Peyer's patch (tissue), 4 donors: ENCODE results near the gene ELP4. TPM values are rescaled to one million over a fixed set of nuclear protein-coding genes. Genes with fewer than 3 reads are reported as not detected.

Experiments
- DNase-seq, 3 donors: peaks; one replicate each; pipeline ENCODE4 v3.0.0-alpha.2; 2017 to 2019
- H3K27ac ChIP-seq, 4 donors: fragments of 200-600 bp; sonication (generic); one replicate each; pipeline ENCODE4 v1.5.1; 2016 to 2019
- H3K27me3 ChIP-seq, 2 donors: fragments of 200-600 bp; sonication (generic); one replicate each; pipeline ENCODE4 v1.5.1; 2019
- H3K36me3 ChIP-seq, 3 donors: fragments of 200-600 bp; sonication (generic); one replicate each; pipeline ENCODE4 v1.5.1; 2016 to 2019
- H3K4me1 ChIP-seq, 4 donors: fragments of 200-600 bp; sonication (generic); one replicate each; pipeline ENCODE4 v1.5.1; 2016 to 2019
- H3K4me3 ChIP-seq, 4 donors: fragments of 200-600 bp; sonication (generic); 1 replicate in 3 of 4; 2 replicates in 1 of 4; pipeline ENCODE4 v1.5.1; 2016 to 2019; ENCODE audit warnings: mild to moderate bottlenecking in 1 of 4
- H3K9me3 ChIP-seq, 4 donors: fragments of 200-600 bp; sonication (generic); one replicate each; pipeline ENCODE4 v1.5.1; 2016 to 2019; ENCODE audit warnings: mild to moderate bottlenecking in 1 of 4
- CTCF ChIP-seq, 6 experiments: fragments of 450-650 bp in 4 of 6; fragments of 200-600 bp in 2 of 6; sonication (generic) in 1 of 6; IDR thresholded peaks; one replicate each; pipeline ENCODE4 v1.5.1; 2017 to 2019; ENCODE audit warnings: antibody characterized with exemption in 6 of 6, mild to moderate bottlenecking in 3 of 6, moderate library complexity in 1 of 6
- POLR2A ChIP-seq, 2 donors: fragments of 450-650 bp; IDR thresholded peaks; one replicate each; pipeline ENCODE4 v1.5.1; 2017; ENCODE audit warnings: antibody characterized with exemption in 2 of 2, mild to moderate bottlenecking in 2 of 2, moderate library complexity in 2 of 2
- total RNA-seq, 4 donors: library from RNA; depleted of rRNA; stranded (reverse); fragments of >200 nt; gene quantifications; one replicate each; pipeline ENCODE4 v1.1.0, GENCODE V29; 2016

ELP4 gene
- total RNA-seq, 4 donors from 2014 or later: 13.3 to 33.0 (median 21.3) TPM

GRCh38 chr11:31802990-31803812 is 293.6 kb downstream of the ELP4 start:
- no peak for TF ChIP-seq CTCF (IDR thresholded peaks at IDR 0.05)
- no peak for DNase-seq
- H3K36me3 ChIP-seq: no peaks in the 10 kb centered on the region
- peaks cover 0 to 14% (median 0%) of the 10 kb centered on the region in 4 donors for H3K9me3 ChIP-seq
- H3K27ac ChIP-seq: no peak overlapping the region
- no peak overlapping the region for H3K4me3 ChIP-seq
- peaks cover 0 to 32% (median 5%) of the 10 kb centered on the region in 4 donors for H3K4me1 ChIP-seq
- H3K27me3 ChIP-seq: peaks cover 0 to 89% of the 10 kb centered on the region in 2 donors

GRCh38 chr11:31803813-31804311 is 294.3 kb downstream of the ELP4 start:
- peaks cover 0 to 89% of the 10 kb centered on the region in 2 donors for H3K27me3 ChIP-seq
- no peak overlapping the region for H3K27ac ChIP-seq
- H3K4me1 ChIP-seq: peaks cover 0 to 26% (median 5%) of the 10 kb centered on the region in 4 donors
- H3K4me3 ChIP-seq: no peak overlapping the region
- no peaks in the 10 kb centered on the region for H3K36me3 ChIP-seq
- H3K9me3 ChIP-seq: peaks cover 0 to 14% (median 0%) of the 10 kb centered on the region in 4 donors
- no peak for TF ChIP-seq CTCF (IDR thresholded peaks at IDR 0.05)
- no peak for TF ChIP-seq POLR2A (IDR thresholded peaks at IDR 0.05)
- DNase-seq: no peak

GRCh38 chr11:31804312-31805036 is 294.9 kb downstream of the ELP4 start:
- peaks cover 0 to 89% of the 10 kb centered on the region in 2 donors for H3K27me3 ChIP-seq
- peaks cover 0 to 25% (median 5%) of the 10 kb centered on the region in 4 donors for H3K4me1 ChIP-seq
- peak overlapping the region in 1 of 4 donors; percentile 1 for H3K4me3 ChIP-seq
- TF ChIP-seq POLR2A (IDR thresholded peaks at IDR 0.05) (no peak), CTCF (IDR thresholded peaks at IDR 0.05) (no peak)
- H3K27ac ChIP-seq: no peak overlapping the region
- DNase-seq: peak in 1 of 3 donors; percentile 36
- no peaks in the 10 kb centered on the region for H3K36me3 ChIP-seq
- H3K9me3 ChIP-seq: peaks cover 0 to 14% (median 0%) of the 10 kb centered on the region in 4 donors

GRCh38 chr11:31805037-31805628 is 295.6 kb downstream of the ELP4 start:
- Histone ChIP-seq H3K4me1 (peaks cover 0 to 25% (median 9%) of the 10 kb centered on the region in 4 donors), H3K27me3 (peaks cover 0 to 89% of the 10 kb centered on the region in 2 donors), H3K9me3 (peaks cover 0 to 14% (median 0%) of the 10 kb centered on the region in 4 donors), H3K36me3 (no peaks in the 10 kb centered on the region), H3K27ac (no peak overlapping the region), H3K4me3 (peak overlapping the region in 1 of 4 donors; percentile 1)
- TF ChIP-seq POLR2A (IDR thresholded peaks at IDR 0.05): no peak
- no peak for TF ChIP-seq CTCF (IDR thresholded peaks at IDR 0.05)
- peak in 1 of 3 donors; percentile 32 for DNase-seq

GRCh38 chr11:31805629-31806185 is 296.1 kb downstream of the ELP4 start:
- peak in 1 of 3 donors; percentile 35 for DNase-seq
- peaks cover 0 to 89% of the 10 kb centered on the region in 2 donors for H3K27me3 ChIP-seq
- peaks cover 0 to 14% (median 0%) of the 10 kb centered on the region in 4 donors for H3K9me3 ChIP-seq
- TF ChIP-seq CTCF (IDR thresholded peaks at IDR 0.05) (no peak), POLR2A (IDR thresholded peaks at IDR 0.05) (no peak)
- no peak overlapping the region for H3K27ac ChIP-seq
- no peak overlapping the region for H3K4me3 ChIP-seq
- no peaks in the 10 kb centered on the region for H3K36me3 ChIP-seq
- H3K4me1 ChIP-seq: peaks cover 0 to 30% (median 13%) of the 10 kb centered on the region in 4 donors
